ENCODE results near the gene FADD.
"Not testable (repeated sequence)": the region's sequence is repeated elsewhere in the genome, so short reads cannot be mapped to it uniquely, and the experiment has no call there.

Gene FADD

DNA sequence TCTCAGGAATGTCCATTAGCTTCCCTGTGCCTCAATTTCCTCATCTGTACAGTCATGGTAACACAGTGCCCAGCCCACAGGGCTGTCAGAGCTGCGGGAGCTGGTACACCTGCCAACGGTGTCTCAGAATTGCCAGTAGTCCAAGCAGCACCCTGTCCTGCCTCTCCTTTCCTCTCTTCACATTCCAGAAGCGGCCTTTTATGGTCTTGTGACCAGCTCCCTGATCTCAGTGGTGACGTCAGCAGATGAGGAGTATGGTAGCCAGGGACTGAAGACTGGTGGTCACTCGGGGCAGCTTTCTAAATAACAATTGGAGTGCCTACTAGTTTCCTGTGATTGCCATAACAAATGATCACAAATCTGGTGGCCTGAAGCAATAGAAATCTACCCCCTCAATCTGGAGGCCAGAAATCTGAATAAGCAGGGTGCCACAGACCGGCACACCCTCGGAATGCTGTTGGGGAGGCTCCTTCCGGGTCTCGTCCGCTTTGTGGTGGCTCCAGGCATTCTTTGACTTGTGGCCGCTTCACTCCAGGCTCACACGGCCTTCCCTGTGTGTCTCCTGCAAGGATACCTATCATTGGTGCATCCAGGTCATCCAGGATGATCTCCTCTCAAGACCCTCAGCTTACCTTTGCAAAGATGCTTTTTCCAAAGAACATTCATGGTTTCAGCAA, 2.1 kb downstream of the FADD start:
- Histone ChIP-seq H3K27ac (ENCODE audit: insufficient read depth, low read depth, low read length, poor library complexity, severe bottlenecking) (no peak overlapping the region), H3K27me3 (ENCODE audit: control insufficient read depth, insufficient read depth, low read length, poor library complexity, severe bottlenecking) (no peaks in the 10 kb centered on the region), H3K4me1 (ENCODE audit: control insufficient read depth, insufficient read depth, low read length) (peaks cover 8% of the 10 kb centered on the region), H3K4me3 (ENCODE audit: insufficient read depth, low read depth, low read length) (peak overlapping the region; percentile 99), H3K9me3 (ENCODE audit: control insufficient read depth, low read length) (no peaks in the 10 kb centered on the region), H3K36me3 (ENCODE audit: control insufficient read depth, insufficient read depth, low read length) (peaks cover 11% of the 10 kb centered on the region)
- WGBS, 2 experiments: 90 to 94% methylated on average over 12 of the region's 12 CpGs

DNA sequence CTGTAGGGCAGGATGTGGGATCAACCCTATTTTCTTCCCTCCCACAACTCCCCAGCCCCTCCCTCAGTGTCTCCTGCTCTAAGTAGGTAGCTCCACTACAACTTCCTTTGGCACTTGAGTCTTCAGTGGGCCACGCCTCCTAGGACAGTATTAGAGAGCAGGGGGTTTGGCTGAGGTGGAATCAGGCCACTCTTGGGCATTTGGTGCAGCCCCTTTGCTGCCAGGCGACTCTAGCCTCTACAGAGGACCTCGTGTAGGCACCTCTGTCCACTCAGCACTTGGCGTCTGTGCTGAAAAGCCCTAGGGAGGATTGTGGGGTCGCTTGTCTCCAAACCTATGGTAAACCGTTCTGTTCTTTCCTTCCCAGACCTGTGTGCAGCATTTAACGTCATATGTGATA, 2.7 kb downstream of the FADD start:
- Histone ChIP-seq H3K9me3 (ENCODE audit: control insufficient read depth, low read length) (no peaks in the 10 kb centered on the region), H3K36me3 (ENCODE audit: control insufficient read depth, insufficient read depth, low read length) (peaks cover 11% of the 10 kb centered on the region), H3K27me3 (ENCODE audit: control insufficient read depth, insufficient read depth, low read length, poor library complexity, severe bottlenecking) (no peaks in the 10 kb centered on the region), H3K27ac (ENCODE audit: insufficient read depth, low read depth, low read length, poor library complexity, severe bottlenecking) (no peak overlapping the region), H3K4me1 (ENCODE audit: control insufficient read depth, insufficient read depth, low read length) (peaks cover 8% of the 10 kb centered on the region), H3K4me3 (ENCODE audit: insufficient read depth, low read depth, low read length) (no peak overlapping the region)
- WGBS, 2 experiments: 95% methylated on average over 7 of the region's 7 CpGs

DNA sequence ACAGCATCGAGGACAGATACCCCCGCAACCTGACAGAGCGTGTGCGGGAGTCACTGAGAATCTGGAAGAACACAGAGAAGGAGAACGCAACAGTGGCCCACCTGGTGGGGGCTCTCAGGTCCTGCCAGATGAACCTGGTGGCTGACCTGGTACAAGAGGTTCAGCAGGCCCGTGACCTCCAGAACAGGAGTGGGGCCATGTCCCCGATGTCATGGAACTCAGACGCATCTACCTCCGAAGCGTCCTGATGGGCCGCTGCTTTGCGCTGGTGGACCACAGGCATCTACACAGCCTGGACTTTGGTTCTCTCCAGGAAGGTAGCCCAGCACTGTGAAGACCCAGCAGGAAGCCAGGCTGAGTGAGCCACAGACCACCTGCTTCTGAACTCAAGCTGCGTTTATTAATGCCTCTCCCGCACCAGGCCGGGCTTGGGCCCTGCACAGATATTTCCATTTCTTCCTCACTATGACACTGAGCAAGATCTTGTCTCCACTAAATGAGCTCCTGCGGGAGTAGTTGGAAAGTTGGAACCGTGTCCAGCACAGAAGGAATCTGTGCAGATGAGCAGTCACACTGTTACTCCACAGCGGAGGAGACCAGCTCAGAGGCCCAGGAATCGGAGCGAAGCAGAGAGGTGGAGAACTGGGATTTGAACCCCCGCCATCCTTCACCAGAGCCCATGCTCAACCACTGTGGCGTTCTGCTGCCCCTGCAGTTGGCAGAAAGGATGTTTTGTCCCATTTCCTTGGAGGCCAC, 3.3 kb downstream of the FADD start:
- no peak overlapping the region for H3K27ac ChIP-seq (ENCODE audit: insufficient read depth, low read depth, low read length, poor library complexity, severe bottlenecking)
- H3K9me3 ChIP-seq (ENCODE audit: control insufficient read depth, low read length): no peaks in the 10 kb centered on the region
- peaks cover 11% of the 10 kb centered on the region for H3K36me3 ChIP-seq (ENCODE audit: control insufficient read depth, insufficient read depth, low read length)
- WGBS, 2 experiments: 95% methylated on average over 22 of the region's 22 CpGs
- no peak overlapping the region for H3K4me3 ChIP-seq (ENCODE audit: insufficient read depth, low read depth, low read length)
- peaks cover 8% of the 10 kb centered on the region for H3K4me1 ChIP-seq (ENCODE audit: control insufficient read depth, insufficient read depth, low read length)
- no peaks in the 10 kb centered on the region for H3K27me3 ChIP-seq (ENCODE audit: control insufficient read depth, insufficient read depth, low read length, poor library complexity, severe bottlenecking)

DNA sequence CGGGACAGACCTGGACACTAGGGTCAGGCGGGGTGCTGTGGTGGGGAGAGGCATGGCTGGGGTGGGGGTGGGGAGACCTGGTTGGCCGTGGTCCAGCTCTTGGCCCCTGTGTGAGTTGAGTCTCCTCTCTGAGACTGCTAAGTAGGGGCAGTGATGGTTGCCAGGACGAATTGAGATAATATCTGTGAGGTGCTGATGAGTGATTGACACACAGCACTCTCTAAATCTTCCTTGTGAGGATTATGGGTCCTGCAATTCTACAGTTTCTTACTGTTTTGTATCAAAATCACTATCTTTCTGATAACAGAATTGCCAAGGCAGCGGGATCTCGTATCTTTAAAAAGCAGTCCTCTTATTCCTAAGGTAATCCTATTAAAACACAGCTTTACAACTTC, 3.9 kb downstream of the FADD start:
- H3K27me3 ChIP-seq (ENCODE audit: control insufficient read depth, insufficient read depth, low read length, poor library complexity, severe bottlenecking): no peaks in the 10 kb centered on the region
- 91 to 94% methylated on average over 6 of the region's 6 CpGs for WGBS, 2 experiments
- no peak overlapping the region for H3K4me3 ChIP-seq (ENCODE audit: insufficient read depth, low read depth, low read length)
- H3K27ac ChIP-seq (ENCODE audit: insufficient read depth, low read depth, low read length, poor library complexity, severe bottlenecking): no peak overlapping the region
- peaks cover 11% of the 10 kb centered on the region for H3K36me3 ChIP-seq (ENCODE audit: control insufficient read depth, insufficient read depth, low read length)
- H3K4me1 ChIP-seq (ENCODE audit: control insufficient read depth, insufficient read depth, low read length): peaks cover 8% of the 10 kb centered on the region
- no peaks in the 10 kb centered on the region for H3K9me3 ChIP-seq (ENCODE audit: control insufficient read depth, low read length)

DNA sequence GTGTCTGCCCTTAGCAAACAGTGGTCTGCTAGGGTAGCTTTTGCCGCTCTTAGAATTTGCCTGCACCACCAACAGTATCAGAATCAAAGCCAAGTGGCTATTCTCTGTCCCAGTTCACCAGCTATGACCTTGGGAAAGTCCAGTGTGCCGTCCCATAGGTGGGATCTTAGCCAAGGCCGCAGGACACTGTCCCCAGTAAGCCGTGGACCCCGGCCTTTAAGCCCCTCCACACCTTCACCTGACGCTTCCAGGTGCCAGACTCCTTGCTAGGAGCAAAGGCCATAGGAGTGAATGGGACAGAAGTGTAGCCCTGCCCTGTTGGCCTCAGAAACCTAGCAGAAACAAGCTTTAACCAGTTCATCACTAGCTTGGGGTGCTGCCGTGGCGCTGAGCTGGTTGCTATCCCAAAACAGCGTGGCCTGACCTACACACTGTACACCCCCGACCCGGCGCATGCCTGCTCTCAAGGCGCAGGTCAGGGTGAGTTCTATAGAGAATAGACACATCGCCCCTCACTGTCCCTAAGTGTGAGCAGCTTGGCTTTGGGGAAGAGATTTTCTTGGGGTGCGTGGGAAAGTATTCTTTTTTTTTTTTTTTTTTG, 4.5 kb downstream of the FADD start:
- 95 to 96% methylated on average over 15 of the region's 15 CpGs for WGBS, 2 experiments
- peaks cover 8% of the 10 kb centered on the region for H3K4me1 ChIP-seq (ENCODE audit: control insufficient read depth, insufficient read depth, low read length)
- H3K36me3 ChIP-seq (ENCODE audit: control insufficient read depth, insufficient read depth, low read length): peaks cover 11% of the 10 kb centered on the region
- H3K27ac ChIP-seq (ENCODE audit: insufficient read depth, low read depth, low read length, poor library complexity, severe bottlenecking): no peak overlapping the region
- H3K27me3 ChIP-seq (ENCODE audit: control insufficient read depth, insufficient read depth, low read length, poor library complexity, severe bottlenecking): no peaks in the 10 kb centered on the region
- H3K4me3 ChIP-seq (ENCODE audit: insufficient read depth, low read depth, low read length): no peak overlapping the region
- H3K9me3 ChIP-seq (ENCODE audit: control insufficient read depth, low read length): no peaks in the 10 kb centered on the region

DNA sequence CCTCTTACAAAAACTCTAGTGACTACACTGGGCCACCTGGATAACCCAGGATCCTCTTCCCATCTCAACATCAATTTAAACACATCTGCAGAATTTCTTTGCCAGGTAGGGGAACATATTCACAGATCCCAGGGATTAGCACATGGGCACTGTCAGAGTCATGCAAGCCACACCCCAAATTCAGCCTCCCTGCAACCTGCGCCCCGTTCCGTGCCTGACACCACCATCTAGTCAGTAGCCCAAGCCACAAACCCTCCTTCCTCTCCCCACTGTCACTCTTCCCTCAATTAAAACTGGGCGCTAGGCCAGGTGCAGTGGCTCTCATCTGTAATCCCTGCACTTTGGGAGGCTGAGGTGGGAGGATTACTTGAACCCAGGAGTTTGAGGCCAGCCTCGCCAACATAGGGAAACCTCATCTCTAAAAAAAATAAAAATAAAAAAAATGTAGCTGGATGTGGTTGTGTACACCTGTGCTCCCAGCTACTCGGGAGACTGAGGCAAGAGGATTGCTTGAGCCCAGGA, 6.4 kb downstream of the FADD start:
- Histone ChIP-seq H3K36me3 (ENCODE audit: control insufficient read depth, insufficient read depth, low read length) (peaks cover 11% of the 10 kb centered on the region), H3K9me3 (ENCODE audit: control insufficient read depth, low read length) (no peaks in the 10 kb centered on the region), H3K4me3 (ENCODE audit: insufficient read depth, low read depth, low read length) (no peak overlapping the region), H3K4me1 (ENCODE audit: control insufficient read depth, insufficient read depth, low read length) (peaks cover 6% of the 10 kb centered on the region), H3K27ac (ENCODE audit: insufficient read depth, low read depth, low read length, poor library complexity, severe bottlenecking) (no peak overlapping the region), H3K27me3 (ENCODE audit: control insufficient read depth, insufficient read depth, low read length, poor library complexity, severe bottlenecking) (no peaks in the 10 kb centered on the region)
- 95 to 97% methylated on average over 5 to 6 of the region's 6 CpGs for WGBS, 2 experiments

DNA sequence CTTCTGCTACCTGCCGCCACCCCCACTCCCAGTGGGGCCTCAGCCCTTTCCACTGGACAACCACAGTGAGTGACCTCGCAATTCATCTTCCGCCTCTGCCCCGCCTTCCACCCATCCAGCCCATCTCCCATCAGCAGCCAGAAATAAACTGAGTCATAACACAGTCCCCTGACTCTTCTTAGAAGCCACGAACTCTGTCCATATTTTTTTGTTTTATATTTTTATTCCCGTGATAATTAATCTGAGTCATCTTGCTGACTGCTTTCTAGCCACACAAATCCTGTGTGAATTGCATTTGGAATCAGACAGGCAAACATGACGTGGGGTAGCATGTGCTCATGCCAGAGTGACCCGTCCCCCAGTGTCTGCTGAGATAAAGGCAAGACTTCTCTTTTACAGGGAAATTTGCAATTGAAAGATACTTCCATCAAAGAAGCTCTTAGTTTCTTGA, 7.0 kb downstream of the FADD start:
- Histone ChIP-seq H3K27ac (ENCODE audit: insufficient read depth, low read depth, low read length, poor library complexity, severe bottlenecking) (no peak overlapping the region), H3K27me3 (ENCODE audit: control insufficient read depth, insufficient read depth, low read length, poor library complexity, severe bottlenecking) (no peaks in the 10 kb centered on the region), H3K9me3 (ENCODE audit: control insufficient read depth, low read length) (no peaks in the 10 kb centered on the region), H3K4me3 (ENCODE audit: insufficient read depth, low read depth, low read length) (no peak overlapping the region), H3K4me1 (ENCODE audit: control insufficient read depth, insufficient read depth, low read length) (no peaks in the 10 kb centered on the region), H3K36me3 (ENCODE audit: control insufficient read depth, insufficient read depth, low read length) (peaks cover 11% of the 10 kb centered on the region)
- 79 to 84% methylated on average over 8 of the region's 8 CpGs for WGBS, 2 experiments

DNA sequence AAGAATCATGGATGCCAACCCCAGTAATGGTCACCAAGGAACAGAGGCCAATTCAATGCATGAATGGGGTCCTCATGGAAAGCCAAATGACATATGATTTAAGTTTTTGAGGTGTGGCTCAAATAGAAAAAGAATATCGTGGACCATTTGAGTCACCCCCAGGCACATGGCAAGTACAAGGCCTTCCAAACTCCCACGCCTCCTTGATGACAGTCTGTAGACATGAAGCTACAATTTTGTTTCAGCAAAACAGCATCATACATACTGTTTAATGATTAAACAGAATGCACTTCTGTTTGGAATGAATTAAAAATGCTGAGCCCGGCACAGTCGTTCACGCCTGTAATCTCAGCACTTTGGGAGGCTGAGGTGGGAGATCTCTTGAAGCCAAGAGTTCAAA, 7.4 kb downstream of the FADD start:
- H3K27ac ChIP-seq (ENCODE audit: insufficient read depth, low read depth, low read length, poor library complexity, severe bottlenecking): no peak overlapping the region
- peaks cover 11% of the 10 kb centered on the region for H3K36me3 ChIP-seq (ENCODE audit: control insufficient read depth, insufficient read depth, low read length)
- no peaks in the 10 kb centered on the region for H3K27me3 ChIP-seq (ENCODE audit: control insufficient read depth, insufficient read depth, low read length, poor library complexity, severe bottlenecking)
- 88 to 89% methylated on average over 5 of the region's 5 CpGs for WGBS, 2 experiments
- no peak overlapping the region for H3K4me3 ChIP-seq (ENCODE audit: insufficient read depth, low read depth, low read length)
- H3K4me1 ChIP-seq (ENCODE audit: control insufficient read depth, insufficient read depth, low read length): no peaks in the 10 kb centered on the region
- no peaks in the 10 kb centered on the region for H3K9me3 ChIP-seq (ENCODE audit: control insufficient read depth, low read length)

DNA sequence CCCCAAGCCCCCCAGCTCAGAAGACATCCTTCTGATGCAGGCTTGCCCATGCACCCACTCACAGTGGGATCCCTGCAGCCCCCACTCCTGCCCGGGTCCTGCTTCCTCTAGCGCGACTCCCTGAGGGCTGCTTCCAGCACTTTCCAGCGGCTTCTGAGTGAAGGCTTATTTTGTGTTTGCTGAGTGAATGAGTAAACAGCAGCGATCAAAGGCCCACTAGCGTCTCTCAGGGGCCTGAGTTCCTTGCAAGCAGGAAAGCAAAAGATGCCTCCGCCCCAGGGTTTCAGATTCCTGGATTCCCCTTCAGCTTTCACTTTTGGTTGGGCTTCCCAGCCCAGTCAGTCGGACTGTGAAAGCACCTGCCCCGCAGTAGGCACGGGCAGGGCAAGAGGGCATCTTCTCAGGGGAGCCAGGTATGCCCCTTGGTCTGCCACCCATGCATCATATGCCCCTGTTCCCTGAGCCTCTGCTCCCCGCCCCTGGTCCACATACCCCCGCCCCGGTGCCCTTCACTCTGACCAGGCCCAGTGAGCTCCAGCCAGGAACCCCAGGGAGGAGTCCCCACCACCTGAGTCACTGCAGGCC, 9.2 kb downstream of the FADD start:
- Histone ChIP-seq H3K4me1 (ENCODE audit: control insufficient read depth, insufficient read depth, low read length) (no peaks in the 10 kb centered on the region), H3K27ac (ENCODE audit: insufficient read depth, low read depth, low read length, poor library complexity, severe bottlenecking) (no peak overlapping the region), H3K4me3 (ENCODE audit: insufficient read depth, low read depth, low read length) (no peak overlapping the region), H3K36me3 (ENCODE audit: control insufficient read depth, insufficient read depth, low read length) (peaks cover 3% of the 10 kb centered on the region), H3K9me3 (ENCODE audit: control insufficient read depth, low read length) (no peaks in the 10 kb centered on the region), H3K27me3 (ENCODE audit: control insufficient read depth, insufficient read depth, low read length, poor library complexity, severe bottlenecking) (no peaks in the 10 kb centered on the region)
- WGBS, 2 experiments: 50 to 56% methylated on average over 13 of the region's 13 CpGs

DNA sequence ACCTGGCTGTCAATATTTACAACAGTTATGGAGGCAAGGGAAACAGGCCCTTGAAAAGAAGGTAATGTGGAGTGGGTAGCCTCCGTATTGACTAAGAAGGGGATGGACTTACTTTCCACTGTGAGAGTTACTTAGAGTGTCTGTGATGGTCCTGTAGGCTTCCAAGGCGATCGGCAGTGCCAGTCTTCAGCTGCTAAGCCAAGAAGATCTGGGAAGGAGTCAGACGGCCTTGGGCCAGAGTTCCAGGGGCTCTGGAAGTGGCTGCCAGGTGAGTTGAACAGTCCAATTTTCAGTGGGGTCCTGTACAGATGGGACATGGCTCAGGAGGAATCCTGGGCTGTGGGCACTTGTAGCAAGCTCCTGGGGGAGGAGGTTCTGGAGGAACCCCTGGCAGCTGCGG, 14.3 kb downstream of the FADD start:
- H3K4me1 ChIP-seq (ENCODE audit: control insufficient read depth, insufficient read depth, low read length); H3K27ac ChIP-seq (ENCODE audit: insufficient read depth, low read depth, low read length, poor library complexity, severe bottlenecking); H3K4me3 ChIP-seq (ENCODE audit: insufficient read depth, low read depth, low read length); H3K36me3 ChIP-seq (ENCODE audit: control insufficient read depth, insufficient read depth, low read length); H3K27me3 ChIP-seq (ENCODE audit: control insufficient read depth, insufficient read depth, low read length, poor library complexity, severe bottlenecking); H3K9me3 ChIP-seq (ENCODE audit: control insufficient read depth, low read length): not testable (repeated sequence)
- 95 to 97% methylated on average over 5 of the region's 5 CpGs for WGBS, 2 experiments
